Fibroblast of mammary gland (primary cell): Measurements from ENCODE around the gene NDUFV1.
"Not testable (repeated sequence)": the region's sequence is repeated elsewhere in the genome, so short reads cannot be mapped to it uniquely, and the experiment has no call there.

Source experiments
- DNase-seq: peaks from one replicate; pipeline ENCODE4 v3.0.0-alpha.2; 2010; ENCODE audit warnings: low read depth
- H3K4me3 ChIP-seq: 2 replicates; pipeline ENCODE4 v1.5.1; 2011; ENCODE audit warnings: low read depth, mild to moderate bottlenecking, low read length, moderate library complexity; ENCODE audit not compliant: control insufficient read depth
- TF ChIP-seq, protein P1 (sequence below): conservative IDR thresholded peaks from 2 replicates; pipeline ENCODE4 v1.5.1; 2011; ENCODE audit warnings: low read depth, low read length, inconsistent platforms; ENCODE audit not compliant: control insufficient read depth, insufficient read depth

NDUFV1 gene

DNA sequence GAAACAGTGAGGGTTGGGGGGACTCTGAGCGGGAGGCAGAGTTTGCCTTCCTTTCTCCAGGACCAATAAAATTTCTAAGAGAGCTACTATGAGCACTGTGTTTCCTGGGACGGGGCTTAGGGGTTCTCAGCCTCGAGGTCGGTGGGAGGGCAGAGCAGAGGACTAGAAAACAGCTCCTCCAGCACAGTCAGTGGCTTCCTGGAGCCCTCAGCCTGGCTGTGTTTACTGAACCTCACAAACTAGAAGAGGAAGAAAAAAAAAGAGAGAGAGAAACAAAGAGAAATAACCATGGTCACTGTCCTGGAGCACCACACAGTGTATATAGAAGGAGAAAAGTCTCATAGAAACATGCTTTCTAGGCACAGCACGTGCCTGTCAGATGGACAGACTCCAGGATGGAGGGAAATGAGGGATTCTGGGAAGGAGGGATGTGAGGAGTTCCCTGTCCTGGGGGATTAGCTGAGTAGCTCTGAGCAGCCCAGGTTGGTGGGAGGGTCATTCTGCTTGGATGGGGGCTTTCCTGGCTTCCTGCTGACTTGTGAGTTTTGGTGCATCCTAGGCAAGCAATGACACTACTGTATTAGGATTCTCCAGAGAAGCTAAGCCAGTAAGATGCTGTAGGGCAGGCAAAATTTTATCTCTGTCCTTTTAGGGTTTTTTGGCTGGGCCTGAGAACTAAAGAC, 20.0 kb upstream of the NDUFV1 start:
- H3K4me3 ChIP-seq, result no peak overlapping the region
- DNase-seq, result no peak

DNA sequence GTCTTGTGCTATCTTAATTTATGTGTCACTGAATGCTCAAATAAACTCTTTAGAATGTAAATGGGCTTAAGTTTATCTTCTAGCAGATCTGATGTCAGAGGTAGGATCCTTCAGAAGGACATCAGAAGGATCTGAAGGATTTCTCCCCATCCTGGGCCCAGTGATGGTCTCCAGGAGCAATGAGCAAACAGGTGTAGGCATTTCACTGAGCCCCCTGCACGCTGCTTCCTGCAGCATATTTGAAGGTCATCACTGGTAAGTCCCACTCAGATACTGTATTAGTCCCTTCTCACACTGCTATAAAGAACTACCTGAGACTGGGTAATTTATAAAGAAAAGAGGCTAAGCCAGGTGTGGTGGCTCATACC, 18.6 kb upstream of the NDUFV1 start:
- TF ChIP-seq, protein P1, sequence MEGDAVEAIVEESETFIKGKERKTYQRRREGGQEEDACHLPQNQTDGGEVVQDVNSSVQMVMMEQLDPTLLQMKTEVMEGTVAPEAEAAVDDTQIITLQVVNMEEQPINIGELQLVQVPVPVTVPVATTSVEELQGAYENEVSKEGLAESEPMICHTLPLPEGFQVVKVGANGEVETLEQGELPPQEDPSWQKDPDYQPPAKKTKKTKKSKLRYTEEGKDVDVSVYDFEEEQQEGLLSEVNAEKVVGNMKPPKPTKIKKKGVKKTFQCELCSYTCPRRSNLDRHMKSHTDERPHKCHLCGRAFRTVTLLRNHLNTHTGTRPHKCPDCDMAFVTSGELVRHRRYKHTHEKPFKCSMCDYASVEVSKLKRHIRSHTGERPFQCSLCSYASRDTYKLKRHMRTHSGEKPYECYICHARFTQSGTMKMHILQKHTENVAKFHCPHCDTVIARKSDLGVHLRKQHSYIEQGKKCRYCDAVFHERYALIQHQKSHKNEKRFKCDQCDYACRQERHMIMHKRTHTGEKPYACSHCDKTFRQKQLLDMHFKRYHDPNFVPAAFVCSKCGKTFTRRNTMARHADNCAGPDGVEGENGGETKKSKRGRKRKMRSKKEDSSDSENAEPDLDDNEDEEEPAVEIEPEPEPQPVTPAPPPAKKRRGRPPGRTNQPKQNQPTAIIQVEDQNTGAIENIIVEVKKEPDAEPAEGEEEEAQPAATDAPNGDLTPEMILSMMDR, result no peak
- DNase-seq, result no peak
- H3K4me3 ChIP-seq, result no peak overlapping the region

More for the DNA sequence above, 20.0 kb upstream of the NDUFV1 start:
- TF ChIP-seq, protein P1, result no peak

DNA sequence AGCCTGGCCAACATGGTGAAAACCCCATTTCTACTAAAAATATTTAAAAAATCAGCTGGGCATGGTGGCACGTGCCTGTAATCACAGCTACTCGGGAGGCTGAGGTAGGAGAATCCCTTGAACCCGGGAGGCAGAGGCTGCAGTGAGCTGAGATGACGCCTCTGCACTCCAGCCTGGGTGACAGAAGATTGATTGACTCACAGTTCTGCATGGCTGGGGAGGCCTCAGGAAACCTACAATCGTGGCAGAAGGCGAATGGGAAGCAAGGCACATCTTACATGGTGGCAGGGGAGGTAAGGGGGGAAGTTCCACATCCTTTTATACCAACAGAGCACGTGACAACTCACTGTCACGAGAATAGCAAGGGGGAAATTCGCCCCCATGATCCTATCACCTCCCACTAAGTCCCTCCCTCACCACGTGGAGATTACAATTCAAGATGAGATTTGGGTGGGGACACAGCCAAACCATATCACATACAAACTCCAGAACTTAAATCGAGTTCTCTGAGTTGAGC, 17.8 kb upstream of the NDUFV1 start:
- not testable (repeated sequence) for DNase-seq, H3K4me3 ChIP-seq

DNA sequence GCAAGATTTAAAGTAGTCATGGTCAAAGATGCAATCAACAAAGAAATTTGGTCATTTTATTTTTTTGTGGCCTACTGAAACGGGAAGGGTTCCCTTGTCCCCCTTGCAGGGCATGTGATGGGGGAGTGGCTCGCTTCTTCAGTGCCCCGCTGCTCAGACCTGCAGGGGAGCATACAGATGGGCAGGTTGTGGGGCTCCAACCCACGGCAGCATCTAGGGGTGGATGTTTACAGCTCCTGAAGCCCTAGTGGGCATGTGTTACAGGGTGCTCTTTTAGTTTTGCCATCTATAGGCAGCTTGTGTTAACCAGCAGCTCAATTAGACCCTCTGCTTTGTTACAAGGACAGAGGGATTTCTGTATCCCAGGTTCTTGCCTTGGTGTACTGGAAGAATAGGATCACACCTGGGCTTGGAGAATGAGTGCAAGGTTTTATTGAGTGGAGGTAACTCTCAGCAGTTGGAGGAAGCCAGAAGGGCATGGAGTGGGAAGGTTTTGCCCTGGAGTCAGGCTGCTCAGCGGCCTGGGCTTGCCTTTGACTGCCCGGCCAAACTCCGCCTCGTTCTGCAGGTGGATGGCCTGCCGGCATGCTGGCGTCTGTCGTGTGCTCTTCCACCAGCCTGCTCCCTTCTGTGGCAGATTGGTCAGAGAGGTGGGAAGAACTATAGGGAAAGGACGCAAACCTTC, 13.7 kb upstream of the NDUFV1 start:
- TF ChIP-seq, protein P1, result no peak
- DNase-seq, result no peak
- H3K4me3 ChIP-seq, result no peak overlapping the region

DNA sequence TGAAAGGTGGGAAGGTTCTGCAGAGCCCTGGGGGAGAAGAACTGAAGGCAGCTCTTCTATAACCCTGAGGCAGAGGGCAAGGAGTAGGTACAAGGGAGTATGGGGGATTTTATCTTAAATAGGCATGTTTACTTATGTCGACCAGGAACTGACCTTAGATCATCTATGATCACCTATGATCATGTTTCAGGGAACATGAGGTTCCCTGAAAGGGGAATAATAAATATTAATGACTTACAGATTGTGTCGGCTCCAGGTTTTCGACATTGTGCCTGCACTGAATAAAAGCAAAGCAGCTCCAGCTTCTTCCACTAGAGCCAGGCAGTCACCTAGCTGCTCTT, 13.2 kb upstream of the NDUFV1 start:
- TF ChIP-seq, protein P1, result no peak
- H3K4me3 ChIP-seq, result no peak overlapping the region
- no peak for DNase-seq

DNA sequence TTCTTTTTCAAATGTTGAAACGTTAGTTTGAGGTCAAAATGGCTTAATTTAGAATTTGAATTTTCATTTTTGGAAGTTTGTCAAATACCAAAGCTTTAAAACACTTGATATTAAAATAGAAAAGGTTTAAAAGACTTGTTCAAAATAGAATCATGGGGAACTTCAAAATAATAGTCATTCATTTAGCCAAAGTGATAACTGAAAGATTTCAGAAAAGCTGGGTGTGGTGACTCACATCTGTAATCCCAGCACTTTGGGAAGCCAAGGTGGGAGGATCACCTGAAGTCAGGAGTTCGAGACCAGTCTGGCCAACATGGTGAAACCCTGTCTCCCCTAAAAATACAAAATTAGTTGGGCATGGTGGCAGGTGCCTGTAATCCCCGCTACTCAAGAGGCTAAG, 12.3 kb upstream of the NDUFV1 start:
- TF ChIP-seq, protein P1, result no peak
- DNase-seq, result no peak

DNA sequence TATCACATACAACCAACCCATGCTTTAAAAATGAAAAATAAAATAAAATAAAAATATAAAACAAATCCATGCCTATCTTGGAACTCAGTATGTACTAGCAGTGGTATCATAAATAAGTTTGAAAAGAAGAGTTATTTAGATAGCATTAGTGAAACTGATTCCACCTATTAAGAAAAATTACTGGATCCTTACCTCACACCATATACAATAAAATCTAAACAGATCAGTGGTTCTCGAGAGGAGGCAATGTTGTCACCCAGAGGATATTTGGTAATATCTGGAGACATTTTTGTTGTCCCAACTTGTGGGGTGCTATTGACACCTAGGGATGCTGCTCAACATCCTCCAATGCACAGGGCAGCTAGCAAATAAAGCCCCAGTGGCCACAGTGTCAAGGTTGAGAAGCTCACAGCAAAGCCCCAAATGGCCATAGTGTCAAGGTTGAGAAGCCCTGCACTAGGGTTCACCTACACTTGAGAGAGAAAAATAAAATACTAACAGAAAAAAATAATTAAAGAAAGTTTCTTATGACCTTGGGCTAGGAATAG, 9.9 kb upstream of the NDUFV1 start:
- TF ChIP-seq, protein P1, result no peak
- DNase-seq, result no peak
- no peak overlapping the region for H3K4me3 ChIP-seq

More for the DNA sequence above, 12.3 kb upstream of the NDUFV1 start:
- H3K4me3 ChIP-seq, result no peak overlapping the region

DNA sequence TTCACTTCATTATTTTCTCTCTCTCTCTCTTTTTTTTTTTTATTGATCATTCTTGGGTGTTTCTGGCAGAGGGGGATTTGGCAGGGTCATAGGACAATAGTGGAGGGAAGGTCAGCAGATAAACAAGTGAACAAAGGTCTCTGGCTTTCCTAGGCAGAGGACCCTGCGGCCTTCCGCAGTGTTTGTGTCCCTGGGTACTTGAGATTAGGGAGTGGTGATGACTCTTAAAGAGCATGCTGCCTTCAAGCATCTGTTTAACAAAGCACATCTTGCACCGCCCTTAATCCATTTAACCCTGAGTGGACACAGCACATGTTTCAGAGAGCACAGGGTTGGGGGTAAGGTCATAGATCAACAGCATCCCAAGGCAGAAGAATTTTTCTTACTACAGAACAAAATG, 9.3 kb upstream of the NDUFV1 start:
- H3K4me3 ChIP-seq, DNase-seq: not testable (repeated sequence)

DNA sequence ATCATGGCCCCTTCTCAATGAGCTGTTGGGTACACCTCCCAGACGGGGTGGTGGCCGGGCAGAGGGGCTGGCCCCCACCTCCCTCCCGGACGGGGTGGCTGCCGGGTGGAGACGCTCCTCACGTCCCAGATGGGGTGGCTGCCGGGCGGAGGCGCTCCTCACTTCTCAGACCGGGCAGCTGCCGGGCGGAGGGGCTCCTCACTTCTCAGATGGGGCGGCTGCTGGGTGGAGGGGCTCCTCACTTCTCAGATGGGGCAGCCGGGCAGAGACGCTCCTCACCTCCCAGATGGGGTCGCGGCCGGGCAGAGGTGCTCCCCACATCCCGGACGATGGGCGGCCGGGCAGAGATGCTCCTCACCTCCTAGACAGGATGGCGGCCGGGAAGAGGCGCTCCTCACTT, 8.8 kb upstream of the NDUFV1 start:
- not testable (repeated sequence) for DNase-seq, H3K4me3 ChIP-seq
